Activated CD4-positive, alpha-beta T cell treated with anti-CD3 and anti-CD28 coated beads, Interleukin-2, amount 50 U/mL, for 4 hours (primary cell): ENCODE measurements around the gene TMEM164.

ENCODE experiments used
- DNase-seq, 2 experiments: peaks; one replicate each; pipeline ENCODE4 v3.0.0-alpha.2; 2020

The TMEM164 gene

DNA sequence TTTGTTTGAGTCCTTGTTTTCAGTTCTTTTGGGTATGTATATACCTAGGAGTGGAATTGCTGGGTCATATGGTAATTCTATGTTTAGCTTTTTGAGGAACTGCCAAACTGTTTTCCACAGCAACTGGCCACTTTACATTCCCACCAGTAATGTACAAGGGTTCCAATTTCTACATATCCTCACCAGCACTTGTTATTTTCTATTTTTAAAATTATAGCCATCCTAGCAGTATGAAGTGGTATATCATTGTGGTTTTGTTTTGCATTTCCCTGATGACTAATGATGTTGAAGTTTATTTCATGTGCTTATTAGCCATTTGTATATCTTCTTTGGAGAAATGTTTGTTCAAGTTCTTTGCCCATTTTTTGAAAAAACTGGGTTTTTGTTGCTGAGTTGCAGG, 39.6 kb downstream of the TMEM164 start:
- no peak for DNase-seq

GRCh38 chrX:110043506-110043905, 40.6 kb downstream of the TMEM164 start:
- no peak for DNase-seq

- no peak for DNase-seq
These were observed 41.7 kb downstream of the TMEM164 start for GRCh38 chrX:110044346-110045249.

GRCh38 chrX:110045421-110045820, 42.5 kb downstream of the TMEM164 start:
- no peak for DNase-seq

GRCh38 chrX:110046001-110046400, 43.1 kb downstream of the TMEM164 start:
- DNase-seq = no peak

DNA sequence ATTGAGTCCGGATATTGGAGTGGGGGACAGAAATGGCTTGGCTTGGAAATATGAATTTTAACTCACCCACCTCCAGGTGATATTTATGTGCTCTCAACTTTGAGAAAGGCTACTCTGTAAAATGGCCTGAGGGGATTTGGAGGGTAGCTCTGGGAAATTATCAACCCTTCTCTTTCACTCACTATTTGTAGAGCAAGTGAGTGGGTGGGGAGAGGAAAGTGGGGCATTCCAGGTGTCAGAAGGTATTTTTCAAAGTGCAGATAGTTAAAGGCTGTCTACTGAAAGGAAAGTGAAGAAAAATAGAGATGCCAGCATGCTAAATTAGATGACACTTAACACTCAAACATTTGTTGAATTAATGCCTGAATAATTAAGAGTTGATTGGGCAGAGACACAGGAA, 44.1 kb downstream of the TMEM164 start:
- DNase-seq = no peak

DNA sequence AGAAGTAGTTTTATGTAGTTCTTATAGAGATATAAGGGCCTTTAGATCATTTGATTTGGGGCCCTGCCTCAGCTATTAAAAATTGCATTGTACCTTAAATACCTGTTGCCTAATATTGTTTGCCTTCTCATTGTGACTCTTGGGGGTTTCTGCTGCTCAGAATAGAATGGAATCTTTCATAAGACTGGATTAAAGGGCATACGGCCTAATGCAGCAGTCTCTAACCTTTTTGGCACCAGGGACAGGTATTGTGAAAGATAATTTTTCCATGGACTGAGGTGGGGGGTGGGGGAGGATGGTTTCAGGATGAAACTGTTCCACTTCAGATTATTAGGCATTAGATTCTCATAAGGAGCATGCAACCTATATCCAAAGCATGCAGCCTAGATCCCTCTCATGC, 46.2 kb downstream of the TMEM164 start:
- no peak for DNase-seq

DNA sequence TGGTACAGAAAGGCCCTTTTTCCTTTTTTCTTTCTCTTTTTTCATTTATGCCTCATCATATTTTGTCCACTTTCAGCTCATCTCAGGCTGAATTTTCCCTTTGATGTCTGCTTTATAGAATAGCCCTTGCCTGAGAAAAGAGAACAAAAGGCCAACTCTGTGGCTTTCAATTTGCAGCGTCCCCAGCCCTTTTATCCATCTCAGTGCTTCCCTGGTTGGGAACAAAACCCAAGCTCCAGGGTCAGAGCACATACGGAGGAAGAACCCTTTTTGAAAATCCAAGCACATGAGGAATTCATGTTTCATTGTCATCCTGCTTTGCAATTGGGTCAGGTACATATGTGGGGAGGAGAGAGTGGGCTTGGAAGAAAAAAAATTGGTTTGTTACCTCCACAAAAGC, 47.5 kb downstream of the TMEM164 start:
- DNase-seq = no peak

DNA sequence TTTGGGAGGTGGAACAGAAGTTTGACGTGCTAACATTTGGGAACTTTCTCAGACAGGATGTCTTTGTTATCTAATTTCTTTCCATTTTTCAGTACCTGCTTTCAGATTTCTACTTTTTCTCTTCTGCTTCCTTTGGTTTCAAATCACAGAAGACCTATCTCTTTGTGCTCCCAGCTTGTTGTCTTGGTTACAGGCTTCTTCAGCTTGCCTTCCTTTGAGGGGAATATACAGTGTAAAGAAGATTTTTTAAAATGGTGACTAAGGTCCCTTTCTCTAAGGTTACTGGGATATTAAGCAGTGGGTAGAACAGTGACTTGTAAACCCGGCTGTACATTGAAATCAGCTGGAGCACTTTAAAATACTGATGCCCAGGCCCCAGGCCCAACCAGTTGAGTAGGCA, 48.0 kb downstream of the TMEM164 start:
- DNase-seq = no peak

DNA sequence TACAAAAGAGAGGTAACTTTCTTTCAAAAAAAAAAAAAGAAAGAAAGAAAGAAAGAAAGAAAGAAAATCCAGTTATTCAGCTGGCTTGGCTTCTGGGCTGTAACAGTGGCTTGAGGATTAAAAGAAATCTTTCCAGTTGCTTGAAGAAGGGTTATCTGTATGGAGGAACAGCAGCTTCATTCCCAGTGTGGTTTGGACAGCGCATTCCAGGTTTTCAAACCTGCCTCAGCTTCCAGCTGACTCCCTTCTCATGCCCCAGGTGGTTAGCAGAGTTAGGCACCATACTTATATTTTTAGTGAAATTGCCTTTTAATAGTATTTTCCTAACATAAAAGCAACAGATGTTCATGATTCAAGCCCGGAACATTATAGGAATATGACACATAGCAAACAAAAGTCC, 48.6 kb downstream of the TMEM164 start:
- DNase-seq = no peak

GRCh38 chrX:110052303-110052702, 49.4 kb downstream of the TMEM164 start:
- no peak for DNase-seq

DNA sequence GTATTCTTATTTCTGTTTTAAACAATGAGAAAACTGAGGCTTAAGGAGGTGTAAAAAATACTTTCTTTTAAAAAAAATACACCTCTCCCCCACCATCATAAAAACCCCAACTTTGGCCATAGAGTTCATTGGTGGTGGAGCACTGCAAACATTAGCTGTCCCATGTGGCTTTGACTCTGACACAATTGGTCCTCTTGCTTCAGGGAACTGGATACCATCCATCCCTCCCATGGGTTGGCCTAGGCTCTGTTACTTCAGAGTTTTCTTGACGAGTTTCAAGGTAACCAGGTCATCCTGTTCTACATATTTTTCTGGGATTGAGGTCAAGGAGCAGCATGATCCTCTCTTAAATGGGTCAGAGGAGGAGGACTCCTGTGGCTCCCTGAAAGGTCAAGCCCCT, 50.5 kb downstream of the TMEM164 start:
- no peak for DNase-seq

DNA sequence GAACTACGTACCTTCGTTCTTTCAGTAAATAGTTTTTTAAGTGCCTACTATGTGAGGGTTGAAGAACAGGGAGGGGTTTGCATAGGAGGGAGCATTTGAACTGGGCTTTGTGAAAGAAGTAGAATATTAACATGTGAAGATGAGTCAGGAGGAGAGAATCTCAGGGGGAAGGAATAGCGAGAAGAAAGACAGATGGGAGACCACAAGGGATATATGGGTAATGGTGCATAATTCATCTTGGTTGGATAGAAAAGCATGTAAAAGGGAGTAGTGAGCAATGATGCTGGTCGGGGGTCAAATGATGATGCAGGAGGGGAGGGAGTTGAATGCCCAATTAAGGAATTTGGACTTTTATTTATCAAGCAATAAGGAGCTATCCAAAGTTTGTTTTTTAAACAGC, 52.7 kb downstream of the TMEM164 start:
- no peak for DNase-seq

DNA sequence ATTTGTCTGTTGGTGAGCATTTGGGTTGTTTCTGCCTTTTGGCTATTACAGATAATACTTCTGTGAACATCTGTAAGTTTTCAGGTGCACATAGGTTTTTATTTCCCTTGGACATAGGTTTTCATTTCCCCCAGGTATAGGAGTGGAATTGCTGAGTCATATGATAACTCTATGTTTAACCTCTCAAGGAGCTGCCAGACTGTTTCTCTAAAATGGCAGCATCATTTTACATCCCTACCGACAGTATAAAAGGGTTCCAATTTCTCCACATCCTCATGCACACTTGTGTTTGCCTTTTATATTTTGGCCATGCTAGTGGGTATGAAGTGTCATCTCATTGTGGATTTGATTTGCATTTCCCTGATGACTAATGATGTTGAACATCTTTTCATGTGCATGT, 53.5 kb downstream of the TMEM164 start:
- DNase-seq = no peak

GRCh38 chrX:110059410-110059809, 56.5 kb downstream of the TMEM164 start:
- DNase-seq = no peak

- DNase-seq = no peak
These were observed 57.4 kb downstream of the TMEM164 start for GRCh38 chrX:110060317-110060716.

DNA sequence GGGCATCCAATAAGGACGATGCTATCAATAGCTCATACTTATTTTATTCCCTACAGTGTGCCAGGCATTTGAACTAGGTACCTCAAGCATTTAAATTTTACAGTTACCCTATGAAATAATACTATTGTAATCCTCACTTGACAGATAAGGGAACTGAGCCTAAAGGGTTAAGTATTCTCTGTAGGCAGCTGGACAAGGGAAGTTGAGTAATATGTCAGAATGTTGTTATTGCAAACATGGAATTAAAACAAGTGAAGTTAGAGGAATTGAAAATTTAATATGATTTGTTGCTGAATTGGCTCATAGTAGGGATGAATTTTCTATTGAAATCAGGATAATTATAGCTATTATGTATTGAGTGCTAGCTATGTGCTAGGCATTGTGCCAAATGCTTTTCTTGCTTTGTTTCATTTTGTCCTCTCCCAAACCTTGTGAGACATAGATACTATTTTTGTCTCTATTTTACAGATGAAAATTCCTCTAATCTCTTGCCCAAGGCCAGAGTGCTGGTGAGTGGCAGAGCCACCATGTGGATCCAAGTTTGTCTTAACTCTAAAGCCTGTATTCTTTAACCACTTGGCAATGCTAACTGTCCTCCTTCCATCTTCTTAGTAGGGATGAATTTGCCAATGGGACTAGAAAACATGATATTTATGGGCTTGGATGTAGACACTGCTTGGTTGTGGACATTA, 58.1 kb downstream of the TMEM164 start:
- DNase-seq = no peak

- no peak for DNase-seq
These were observed 60.0 kb downstream of the TMEM164 start for GRCh38 chrX:110062919-110063318.

DNA sequence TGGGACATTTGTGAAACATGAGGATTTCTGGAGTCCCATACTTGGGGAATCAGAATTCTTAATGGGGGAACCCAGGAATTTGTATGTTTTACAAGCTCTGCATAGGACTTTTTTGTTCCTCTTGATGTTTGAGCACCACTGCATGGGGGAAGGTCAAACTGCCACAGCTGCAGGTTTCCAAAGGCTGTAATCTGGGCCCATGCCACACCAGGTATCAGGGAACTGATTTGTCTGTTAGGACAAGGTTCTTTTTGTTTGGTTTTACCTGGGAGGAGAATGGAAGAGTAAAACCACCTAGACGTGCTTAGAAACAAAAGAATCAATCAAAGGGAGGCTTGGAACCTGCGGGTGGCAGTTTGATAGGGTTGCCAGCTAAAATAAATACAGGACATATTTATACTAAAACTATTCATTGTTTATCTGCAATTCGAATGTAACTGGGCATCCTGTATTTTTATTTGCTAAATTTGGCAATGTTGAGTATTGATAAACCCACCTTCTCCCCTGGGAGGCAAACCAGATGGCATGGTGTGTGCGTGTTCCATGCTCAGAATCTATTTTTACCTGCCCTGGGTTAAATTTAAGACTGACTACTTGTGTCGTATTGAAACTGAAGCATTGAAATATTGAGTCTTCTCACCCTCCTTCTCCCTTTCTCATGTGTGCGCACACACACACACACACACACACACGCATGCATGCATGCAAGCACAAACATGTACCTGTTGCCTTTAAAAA, 63.7 kb downstream of the TMEM164 start:
- no peak for DNase-seq

DNA sequence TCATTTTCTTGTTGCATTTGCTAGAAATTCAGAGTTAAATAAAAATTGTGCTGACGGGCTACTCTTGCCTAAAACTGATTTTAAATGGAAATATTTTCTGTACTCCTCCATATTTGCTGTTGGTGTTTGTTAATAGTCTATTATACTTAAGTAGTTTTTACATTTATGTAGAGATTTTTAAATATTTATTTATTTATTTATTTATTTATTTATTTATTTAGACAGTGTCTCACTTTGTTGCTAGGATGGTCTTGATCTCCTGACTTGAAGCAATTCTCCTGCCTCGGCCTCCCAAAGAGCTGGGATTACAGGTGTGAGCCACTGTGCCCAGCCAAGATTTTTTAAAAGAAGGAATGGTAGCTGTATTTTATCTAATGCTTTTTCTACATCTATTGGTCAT, 68.1 kb downstream of the TMEM164 start:
- no peak for DNase-seq

GRCh38 chrX:110081320-110081719, 78.4 kb downstream of the TMEM164 start:
- DNase-seq = no peak

DNA sequence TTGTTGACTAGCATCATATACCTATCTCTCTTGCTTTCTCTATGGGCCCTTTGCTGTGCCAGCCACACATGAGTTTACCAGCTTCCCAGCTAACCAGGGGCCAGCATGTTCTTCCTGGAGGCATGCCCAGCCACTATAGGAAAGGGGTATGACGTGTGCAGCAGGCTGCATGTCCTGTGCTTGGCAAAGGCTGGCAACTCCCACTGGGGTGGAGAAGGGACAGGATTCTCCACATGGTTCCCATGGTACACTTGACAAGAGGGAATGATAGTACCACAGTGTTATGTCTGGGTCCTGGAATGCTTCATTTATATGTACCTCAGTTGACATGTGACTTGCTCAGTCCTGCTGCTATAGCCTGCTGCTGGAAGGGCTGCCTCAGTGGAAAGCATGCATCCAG, 78.8 kb downstream of the TMEM164 start:
- DNase-seq = no peak

DNA sequence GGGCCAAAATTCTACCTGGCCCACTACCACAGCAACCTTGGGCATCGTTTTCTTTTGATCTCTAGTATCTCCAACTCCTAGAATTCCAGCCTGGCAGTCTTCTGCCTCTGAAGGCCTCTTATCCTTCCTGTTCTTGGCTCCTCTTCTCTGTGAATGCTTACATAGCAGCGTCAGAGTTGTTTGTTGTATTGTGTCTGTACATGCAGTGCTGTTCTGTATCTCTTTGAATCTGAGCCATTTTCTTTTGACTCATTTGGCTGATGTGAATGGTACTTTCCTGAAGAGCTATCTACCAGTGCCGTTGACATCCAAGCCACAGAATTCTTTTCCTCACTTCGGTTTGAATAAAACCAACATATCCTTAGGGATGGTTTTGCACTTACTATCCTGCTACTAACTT, 79.2 kb downstream of the TMEM164 start:
- no peak for DNase-seq
